GM12872 (cell line): ENCODE measurements around the gene COL6A5.

Experiments
- TF ChIP-seq, protein P1 (sequence below): IDR thresholded peaks from 3 replicates; pipeline ENCODE4 v1.5.1; 2011; ENCODE audit warnings: low read depth, mild to moderate bottlenecking, low read length, moderate library complexity; ENCODE audit not compliant: insufficient read depth

COL6A5 gene

GRCh38 chr3:130428871-130429712, 83.6 kb downstream of the COL6A5 start:
- TF ChIP-seq, protein P1, sequence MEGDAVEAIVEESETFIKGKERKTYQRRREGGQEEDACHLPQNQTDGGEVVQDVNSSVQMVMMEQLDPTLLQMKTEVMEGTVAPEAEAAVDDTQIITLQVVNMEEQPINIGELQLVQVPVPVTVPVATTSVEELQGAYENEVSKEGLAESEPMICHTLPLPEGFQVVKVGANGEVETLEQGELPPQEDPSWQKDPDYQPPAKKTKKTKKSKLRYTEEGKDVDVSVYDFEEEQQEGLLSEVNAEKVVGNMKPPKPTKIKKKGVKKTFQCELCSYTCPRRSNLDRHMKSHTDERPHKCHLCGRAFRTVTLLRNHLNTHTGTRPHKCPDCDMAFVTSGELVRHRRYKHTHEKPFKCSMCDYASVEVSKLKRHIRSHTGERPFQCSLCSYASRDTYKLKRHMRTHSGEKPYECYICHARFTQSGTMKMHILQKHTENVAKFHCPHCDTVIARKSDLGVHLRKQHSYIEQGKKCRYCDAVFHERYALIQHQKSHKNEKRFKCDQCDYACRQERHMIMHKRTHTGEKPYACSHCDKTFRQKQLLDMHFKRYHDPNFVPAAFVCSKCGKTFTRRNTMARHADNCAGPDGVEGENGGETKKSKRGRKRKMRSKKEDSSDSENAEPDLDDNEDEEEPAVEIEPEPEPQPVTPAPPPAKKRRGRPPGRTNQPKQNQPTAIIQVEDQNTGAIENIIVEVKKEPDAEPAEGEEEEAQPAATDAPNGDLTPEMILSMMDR = no peak

- TF ChIP-seq, protein P1 = no peak
Measured at GRCh38 chr3:130429713-130430023, 84.2 kb downstream of the COL6A5 start.

GRCh38 chr3:130430266-130430665, 84.8 kb downstream of the COL6A5 start:
- TF ChIP-seq, protein P1 = no peak

GRCh38 chr3:130433306-130433705, 87.8 kb downstream of the COL6A5 start:
- TF ChIP-seq, protein P1 = no peak

- TF ChIP-seq, protein P1 = no peak
Measured at GRCh38 chr3:130442284-130442683, 96.8 kb downstream of the COL6A5 start.

GRCh38 chr3:130456540-130456939, 111.1 kb downstream of the COL6A5 start:
- TF ChIP-seq, protein P1 = no peak

- TF ChIP-seq, protein P1 = no peak
Measured at GRCh38 chr3:130457671-130458070, 112.2 kb downstream of the COL6A5 start.

DNA sequence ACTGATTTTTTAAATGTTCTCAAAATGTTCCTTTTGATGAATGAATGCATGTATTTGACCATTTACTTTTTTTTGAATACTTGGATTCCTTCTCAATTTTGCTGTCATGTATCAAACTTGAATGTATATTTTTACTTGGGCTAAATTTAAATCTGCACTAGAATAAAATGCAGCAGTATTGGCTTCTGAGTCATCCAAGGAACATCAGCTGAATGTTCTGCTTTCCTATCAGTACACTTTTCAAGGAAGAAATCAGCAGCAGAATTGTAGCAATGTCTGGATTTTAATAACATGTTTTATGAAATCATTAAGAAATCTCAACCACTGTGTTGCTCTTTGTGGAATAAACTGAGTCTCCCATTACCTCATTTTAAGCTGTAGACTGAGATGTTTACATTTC, 114.5 kb downstream of the COL6A5 start:
- TF ChIP-seq, protein P1 = no peak
